ELR (cell line): Measurements from ENCODE around the gene ADAM22.

ENCODE experiments used
- DNase-seq: peaks from one replicate; pipeline ENCODE4 v3.0.0-alpha.2; 2015; ENCODE audit warnings: low read depth

The ADAM22 gene

DNA sequence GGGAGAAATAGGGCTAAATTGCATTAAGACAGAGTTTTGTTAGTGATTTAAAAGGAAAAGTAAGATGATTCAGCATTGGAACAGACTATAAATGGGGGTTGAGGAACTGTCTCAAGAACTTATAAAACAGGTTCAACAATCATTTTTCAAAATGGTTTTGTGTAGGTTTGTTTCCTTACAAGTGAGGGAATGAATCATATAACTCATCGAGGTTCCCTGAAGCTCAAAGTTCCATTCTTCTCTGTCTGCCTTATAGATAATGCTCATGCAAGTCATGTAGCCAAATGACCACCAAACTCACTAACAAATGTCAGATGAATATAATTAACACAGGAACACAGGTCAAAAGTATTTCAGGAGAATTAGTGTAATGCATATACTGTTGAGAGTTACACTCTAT lies 27.7 kb downstream of the ADAM22 start:
- DNase-seq = no peak

DNA sequence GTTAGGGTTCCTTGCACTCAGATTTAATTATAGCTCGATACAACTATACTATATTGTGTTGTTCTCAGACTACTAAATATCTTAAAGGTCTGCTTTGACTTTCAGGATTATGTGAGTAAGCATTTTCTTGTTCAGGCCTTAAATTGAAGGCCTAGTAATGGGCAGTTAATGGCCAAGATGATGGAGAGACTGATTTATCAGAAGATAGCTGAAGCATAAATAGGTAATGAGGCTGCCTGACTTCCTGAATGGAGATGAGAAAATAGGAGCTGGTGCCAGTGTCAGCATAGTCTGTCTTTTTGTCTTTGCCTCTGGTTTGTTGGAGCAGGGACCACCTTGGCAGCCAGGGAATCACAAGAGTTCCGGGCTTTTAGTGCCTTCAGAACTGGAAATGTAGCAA lies 32.2 kb downstream of the ADAM22 start:
- no peak for DNase-seq

DNA sequence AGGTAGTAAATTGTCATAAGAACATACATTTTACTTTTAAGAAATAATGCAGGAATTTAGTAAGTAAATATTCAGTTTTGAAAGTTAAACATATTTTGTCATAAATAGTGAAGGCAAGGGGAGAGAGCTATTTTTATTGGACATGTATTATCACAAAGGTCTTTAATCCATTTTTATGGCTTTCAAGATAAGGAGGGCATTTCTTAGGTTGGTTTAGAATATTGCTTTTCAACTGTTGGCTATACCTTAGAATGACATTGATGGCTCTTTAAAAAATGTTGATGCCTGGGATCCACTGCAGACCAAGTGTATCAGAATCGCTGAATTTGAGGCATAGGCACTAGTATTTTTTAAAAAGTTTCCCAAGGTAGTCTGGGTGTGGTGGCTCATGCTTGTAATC lies 34.0 kb downstream of the ADAM22 start:
- no peak for DNase-seq

DNA sequence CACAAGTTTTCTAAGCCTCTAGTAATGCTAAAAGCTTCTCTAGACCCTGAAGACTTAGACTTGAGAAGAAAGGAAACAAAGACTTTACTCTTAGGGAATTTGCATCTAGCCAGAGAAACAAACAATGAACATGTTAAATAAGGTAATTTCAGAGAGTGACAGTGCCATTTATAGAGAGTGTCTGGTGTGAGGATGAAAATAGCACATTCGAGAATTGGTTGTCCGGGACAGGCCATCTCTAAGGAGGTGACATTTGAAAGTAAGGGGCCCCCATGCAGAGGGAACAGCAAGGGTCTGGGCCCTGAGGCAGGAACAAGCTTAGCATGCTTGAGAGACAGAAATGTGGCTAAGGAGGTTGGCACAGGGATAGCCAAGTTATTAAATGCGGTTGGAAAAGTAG lies 48.1 kb downstream of the ADAM22 start:
- DNase-seq = no peak

GRCh38 chr7:87984088-87984487 lies 50.0 kb downstream of the ADAM22 start:
- no peak for DNase-seq

- DNase-seq = no peak
Measured at GRCh38 chr7:87993269-87993668, 59.2 kb downstream of the ADAM22 start.

GRCh38 chr7:87999261-87999660 lies 65.2 kb downstream of the ADAM22 start:
- no peak for DNase-seq

DNA sequence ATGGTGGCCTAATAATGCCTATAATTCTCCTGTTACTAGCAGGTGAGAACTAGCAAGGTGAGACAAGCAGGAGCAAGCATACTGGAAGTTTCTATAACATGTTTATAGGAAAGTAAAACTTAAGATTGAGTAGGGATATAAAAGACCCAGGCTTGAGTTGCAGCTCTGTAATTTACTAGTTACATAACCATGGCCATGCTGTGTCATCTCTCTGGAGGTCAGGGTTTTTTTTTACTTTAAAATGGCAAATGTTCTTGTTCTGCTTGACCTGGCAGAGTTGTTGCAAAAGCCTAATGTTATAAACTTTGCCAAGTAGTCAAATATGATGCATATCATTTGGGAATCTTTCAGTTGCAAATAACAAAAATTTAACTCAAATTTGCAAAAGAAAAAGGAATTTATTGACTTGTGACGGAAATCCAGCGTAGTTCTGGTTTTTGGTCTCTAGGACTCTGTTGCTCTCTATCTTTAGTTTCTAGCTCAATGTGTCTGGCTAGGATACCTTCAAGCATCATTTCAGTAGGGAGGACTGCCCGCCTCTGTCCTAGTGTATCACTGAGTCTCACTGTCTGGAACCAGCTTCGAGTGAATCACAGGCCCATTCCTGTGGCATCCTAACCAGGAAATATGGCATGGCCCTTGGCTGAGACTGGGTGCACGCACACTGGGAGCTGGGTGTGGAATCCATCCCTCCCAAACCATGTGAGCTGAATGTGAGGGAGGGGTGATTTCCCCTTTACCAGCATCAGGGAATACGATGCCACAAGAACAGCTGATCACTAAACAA lies 67.9 kb downstream of the ADAM22 start:
- no peak for DNase-seq

DNA sequence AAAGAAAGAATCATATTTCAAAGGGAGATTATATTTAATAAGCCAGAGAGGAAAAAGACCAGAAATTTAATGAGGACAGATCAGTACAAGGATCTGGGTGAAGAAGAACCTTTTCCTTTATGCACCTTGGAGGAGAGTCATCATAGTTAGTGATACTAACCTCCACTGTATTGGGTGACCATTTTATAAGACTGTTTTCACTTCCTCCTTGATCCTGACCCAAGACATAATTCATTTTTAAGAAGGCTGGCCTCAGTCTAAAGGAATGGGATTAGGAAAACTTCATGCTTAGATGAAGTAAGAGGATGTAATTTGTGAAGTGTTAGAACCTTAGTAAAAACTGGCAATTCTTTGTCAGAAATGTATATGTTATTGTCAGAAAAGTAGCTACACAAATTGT lies 68.6 kb downstream of the ADAM22 start:
- no peak for DNase-seq

DNA sequence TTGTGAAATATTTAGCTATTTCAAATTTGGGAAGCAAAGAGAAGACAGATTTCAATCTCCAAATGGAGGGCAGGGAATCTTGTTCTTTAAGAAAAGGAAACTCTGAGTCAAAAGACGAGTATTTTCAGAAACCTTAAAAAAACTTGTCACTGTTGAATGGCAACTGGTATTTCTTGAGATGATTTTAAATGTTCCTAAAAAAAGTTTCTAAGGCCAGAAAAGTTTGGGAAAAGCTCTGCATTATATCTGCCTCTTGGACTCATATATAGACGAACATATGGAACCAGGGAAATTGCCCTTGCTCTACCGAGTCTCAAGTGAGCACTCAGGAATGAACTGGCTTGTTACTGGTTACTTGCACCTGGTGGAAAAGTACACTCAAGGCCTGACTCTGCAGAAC lies 69.5 kb downstream of the ADAM22 start:
- DNase-seq = no peak

- no peak for DNase-seq
Measured at GRCh38 chr7:88005191-88005590, 71.1 kb downstream of the ADAM22 start.

DNA sequence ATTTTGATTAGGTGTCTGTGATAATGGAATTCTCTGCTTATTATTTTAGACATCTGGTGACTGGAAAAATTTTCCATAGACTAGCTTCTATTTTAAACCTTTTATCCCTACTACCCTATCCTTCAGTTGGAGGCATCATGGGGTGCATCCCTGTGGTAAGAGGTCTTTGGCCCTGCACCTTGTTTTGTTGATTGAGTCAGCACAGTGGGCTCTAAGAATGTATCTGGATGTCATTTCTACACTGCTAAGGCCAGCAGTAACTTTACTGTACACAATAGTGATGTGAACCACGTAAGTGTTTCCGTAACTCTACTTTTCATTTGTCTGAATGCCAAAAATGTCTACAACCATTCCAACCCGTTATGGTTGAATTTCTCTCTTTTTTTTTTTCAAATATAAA lies 75.6 kb downstream of the ADAM22 start:
- DNase-seq = no peak

DNA sequence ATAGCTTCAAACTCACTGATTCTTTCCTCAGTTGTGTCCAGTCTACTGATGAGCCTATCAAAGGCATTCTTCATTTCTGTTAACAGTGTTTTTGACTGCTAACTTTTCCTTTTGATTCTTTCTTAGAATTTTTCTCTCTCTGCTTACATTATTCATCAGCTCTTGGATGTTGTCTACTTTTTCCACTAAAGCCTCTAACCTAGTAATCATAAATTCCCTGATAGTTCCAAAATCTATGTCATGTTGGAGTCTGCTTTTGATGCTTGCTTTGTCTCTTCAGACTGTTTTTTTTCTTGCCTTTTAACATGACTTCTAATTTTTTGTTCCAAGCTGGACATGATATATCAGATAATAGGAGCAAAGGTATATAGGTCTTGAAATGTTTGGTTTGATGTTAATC lies 78.0 kb downstream of the ADAM22 start:
- no peak for DNase-seq

DNA sequence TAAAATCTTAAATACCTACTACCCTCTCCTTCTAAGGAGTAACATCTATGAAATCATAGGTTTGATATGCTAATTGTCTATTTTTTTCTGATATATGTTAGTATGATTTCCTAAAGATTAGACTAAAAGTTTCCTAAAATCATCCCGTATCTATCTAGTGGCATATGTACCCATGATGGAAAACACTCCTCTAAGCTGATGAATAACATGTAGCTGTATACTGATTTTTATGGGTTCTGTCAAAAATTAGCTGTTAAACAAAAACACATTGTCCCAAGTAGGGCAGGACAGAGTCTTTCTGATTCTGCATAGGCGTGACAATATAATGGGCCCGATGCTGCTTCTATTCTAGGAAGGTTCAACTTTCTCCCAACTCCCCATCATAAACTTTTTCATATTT lies 79.9 kb downstream of the ADAM22 start:
- DNase-seq = no peak

- DNase-seq = no peak
Measured at GRCh38 chr7:88014581-88014980, 80.5 kb downstream of the ADAM22 start.

DNA sequence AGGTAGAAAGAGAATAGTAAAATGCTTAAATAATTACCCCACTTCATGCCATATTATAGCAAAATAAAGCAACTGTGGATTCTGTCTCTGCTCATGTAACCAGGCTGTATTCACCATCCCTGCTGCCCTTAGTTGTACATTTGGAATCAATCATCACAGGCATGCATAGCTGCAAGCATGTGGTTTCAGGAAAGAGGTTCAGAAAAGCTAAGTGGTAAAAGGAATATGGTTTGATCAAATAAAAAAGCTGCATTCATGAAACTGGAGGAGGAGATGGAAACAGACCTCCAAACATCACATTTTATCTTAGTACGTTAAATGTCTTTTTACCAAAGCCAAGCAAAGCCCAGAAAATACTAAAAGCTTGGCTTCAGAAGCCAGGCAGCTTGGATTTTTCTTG lies 81.3 kb downstream of the ADAM22 start:
- DNase-seq = no peak

DNA sequence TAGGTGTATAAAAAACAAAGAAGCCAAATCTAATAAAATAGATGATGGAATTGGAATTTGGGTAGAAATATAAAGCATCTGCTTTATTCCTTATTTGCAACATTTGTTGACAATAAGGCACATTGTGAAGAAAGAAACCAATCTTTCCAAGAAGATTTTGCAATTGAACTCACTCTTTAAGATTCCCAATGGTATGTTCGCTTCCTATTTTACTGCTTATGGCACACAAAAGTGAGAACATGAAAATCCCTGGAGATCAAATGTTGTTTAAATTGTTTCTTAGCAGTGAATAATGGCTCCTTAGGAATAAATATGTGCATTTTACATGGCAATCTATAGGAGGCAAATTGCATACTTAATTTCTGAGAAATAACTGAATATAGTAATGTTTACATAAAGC lies 84.5 kb downstream of the ADAM22 start:
- DNase-seq = no peak

DNA sequence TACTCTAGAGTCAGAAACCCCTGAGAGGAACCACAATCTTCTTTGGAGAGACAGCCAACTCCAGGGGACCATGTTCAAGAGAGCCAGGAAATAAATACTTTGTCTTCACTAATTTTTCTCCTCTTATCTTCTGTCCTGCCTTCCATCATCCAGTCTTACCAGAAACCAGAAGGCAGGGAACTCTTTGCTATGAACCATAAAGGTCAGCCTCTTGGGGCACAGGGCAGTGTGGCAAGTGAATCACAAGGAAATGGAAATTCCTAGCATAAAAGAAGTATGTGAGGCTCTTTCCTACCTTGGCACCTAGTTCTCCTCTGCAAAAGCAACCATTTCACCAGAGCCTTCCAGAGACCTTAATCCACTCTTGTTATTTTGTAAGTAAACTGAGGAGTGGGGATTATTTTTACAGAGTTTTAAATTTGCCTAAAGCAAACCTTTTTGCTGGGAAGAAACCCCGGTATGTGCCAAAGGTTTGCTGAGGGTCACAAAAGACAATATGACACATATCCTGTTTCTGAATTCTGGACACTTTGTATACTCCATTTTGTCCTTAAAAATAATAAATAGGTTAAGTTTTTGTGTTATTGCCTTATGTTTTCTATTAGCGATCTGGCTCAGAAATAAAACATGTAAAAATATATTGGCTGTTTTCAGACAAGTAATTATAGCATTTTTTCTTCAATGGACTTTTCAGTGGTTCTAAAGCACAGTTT lies 87.1 kb downstream of the ADAM22 start:
- peak; percentile 34 for DNase-seq

- DNase-seq = no peak
Measured at GRCh38 chr7:88027724-88028123, 93.7 kb downstream of the ADAM22 start.

DNA sequence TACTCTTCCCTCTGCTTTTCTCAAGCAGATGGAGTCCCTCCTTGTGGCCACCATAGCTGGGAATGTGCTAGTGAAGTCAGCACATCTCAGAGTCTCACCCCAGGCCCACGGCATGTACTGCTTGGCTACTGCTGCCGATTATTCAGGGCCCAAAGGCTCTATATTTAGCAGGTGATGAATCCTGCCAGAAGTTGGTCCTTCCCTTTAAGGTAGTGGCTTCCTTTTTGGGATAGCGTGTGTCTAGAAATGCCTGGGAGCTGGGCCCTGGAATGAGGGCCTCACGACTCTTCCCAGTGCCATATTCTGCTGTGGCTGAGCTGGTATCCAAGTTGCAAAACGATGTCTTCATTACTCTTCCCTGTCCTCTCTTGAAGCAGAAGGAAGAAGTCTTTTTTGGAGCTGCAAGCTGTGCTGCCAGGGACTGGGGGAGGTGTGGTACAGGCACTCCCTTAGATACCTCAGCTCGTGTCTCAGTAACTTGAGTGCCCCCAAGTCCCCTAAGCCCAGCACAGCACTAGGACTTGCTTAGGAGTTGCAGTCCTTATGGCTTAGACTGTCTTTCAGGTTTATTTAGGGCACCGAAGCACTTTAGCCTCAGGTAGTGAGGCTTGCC lies 100.1 kb downstream of the ADAM22 start:
- DNase-seq = no peak

GRCh38 chr7:88037050-88037449 lies 103.0 kb downstream of the ADAM22 start:
- DNase-seq = no peak

GRCh38 chr7:88040694-88041093 lies 106.6 kb downstream of the ADAM22 start:
- DNase-seq = peak; percentile 29

GRCh38 chr7:88041583-88041982 lies 107.5 kb downstream of the ADAM22 start:
- DNase-seq = no peak
